ENCODE measurements around the gene KCNIP1.

The KCNIP1 gene

DNA sequence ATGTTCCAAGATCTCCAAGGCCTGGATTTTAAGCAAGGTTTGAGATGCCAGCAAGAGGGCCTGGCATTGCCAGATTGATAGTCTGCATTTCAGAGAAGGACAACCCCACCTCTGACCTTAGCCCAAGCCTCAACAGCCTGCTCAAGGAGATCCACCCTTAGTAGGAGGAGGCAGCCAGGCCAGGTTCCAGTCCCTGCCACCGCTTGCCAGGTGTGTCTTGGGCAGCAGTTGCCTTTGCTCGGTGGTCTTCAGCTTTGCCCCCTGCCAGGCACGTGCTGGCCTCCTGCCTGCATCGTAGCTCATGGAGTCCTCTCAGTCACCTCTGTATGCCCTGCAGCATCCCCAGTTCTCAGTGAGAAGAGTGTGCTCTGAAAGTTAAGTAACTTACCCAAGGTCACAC is 134.2 kb downstream of the KCNIP1 start:
- H3K27ac ChIP-seq (ENCODE audit: insufficient read depth, low read length, poor library complexity, severe bottlenecking), result no peak overlapping the region
- no peak overlapping the region for H3K4me3 ChIP-seq (ENCODE audit: insufficient read depth, low read depth, low read length, poor library complexity, severe bottlenecking)
- DNase-seq, result no peak
- no peaks in the 10 kb centered on the region for H3K36me3 ChIP-seq (ENCODE audit: control insufficient read depth, insufficient read depth, low read length)
- H3K27me3 ChIP-seq (replicated peaks; ENCODE audit: control insufficient read depth, insufficient read depth, low read length, poor library complexity, severe bottlenecking), result peaks cover 4% of the 10 kb centered on the region
- H3K4me1 ChIP-seq (ENCODE audit: control insufficient read depth, insufficient read depth, low read length, poor library complexity, severe bottlenecking), result peaks cover 7% of the 10 kb centered on the region
- H3K9me3 ChIP-seq (ENCODE audit: control insufficient read depth, low read length), result no peaks in the 10 kb centered on the region

DNA sequence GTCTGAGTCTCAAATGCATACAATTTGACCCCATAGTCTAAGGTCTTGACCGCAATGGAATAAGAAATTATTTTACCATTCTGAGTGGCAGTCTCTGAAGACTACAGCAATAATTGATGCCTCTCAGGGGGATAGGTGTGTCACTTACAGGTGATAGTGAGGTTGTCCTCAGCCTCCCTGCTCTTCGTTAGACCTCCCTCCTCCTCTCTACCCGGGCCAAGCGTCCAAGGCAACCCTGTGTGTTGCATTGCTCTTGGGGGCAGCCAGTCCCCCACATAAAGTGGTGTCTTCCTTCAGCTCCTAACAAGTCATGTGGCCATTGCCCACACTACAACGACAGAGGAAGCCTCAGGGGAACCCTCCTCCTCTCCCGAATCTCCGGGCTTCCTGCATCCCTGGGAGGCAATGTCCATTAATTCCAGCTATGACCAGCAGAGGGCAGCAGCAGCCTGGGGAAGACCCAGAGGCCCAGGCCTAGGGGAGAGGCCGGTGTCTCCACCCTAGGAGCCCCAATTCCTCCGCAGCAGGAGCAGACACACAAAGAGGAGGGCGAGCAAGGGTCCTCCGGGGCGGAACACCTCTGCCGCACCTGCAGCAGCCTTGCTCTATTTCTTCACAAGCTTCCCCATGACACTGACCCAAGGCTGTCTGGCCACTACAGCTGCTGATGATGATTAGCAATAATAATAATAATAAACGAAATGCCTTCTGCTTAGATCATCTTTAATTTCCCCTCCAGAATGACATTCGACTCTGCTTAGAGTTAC is 134.8 kb downstream of the KCNIP1 start:
- H3K27me3 ChIP-seq (replicated peaks; ENCODE audit: control insufficient read depth, insufficient read depth, low read length, poor library complexity, severe bottlenecking), result peaks cover 4% of the 10 kb centered on the region
- no peak overlapping the region for H3K27ac ChIP-seq (ENCODE audit: insufficient read depth, low read length, poor library complexity, severe bottlenecking)
- DNase-seq, result peak in 2 of 3 donors; percentile 13 to 24
- no peaks in the 10 kb centered on the region for H3K9me3 ChIP-seq (ENCODE audit: control insufficient read depth, low read length)
- no peak overlapping the region for H3K4me3 ChIP-seq (ENCODE audit: insufficient read depth, low read depth, low read length, poor library complexity, severe bottlenecking)
- peaks cover 7% of the 10 kb centered on the region for H3K4me1 ChIP-seq (ENCODE audit: control insufficient read depth, insufficient read depth, low read length, poor library complexity, severe bottlenecking)
- H3K36me3 ChIP-seq (ENCODE audit: control insufficient read depth, insufficient read depth, low read length), result no peaks in the 10 kb centered on the region

DNA sequence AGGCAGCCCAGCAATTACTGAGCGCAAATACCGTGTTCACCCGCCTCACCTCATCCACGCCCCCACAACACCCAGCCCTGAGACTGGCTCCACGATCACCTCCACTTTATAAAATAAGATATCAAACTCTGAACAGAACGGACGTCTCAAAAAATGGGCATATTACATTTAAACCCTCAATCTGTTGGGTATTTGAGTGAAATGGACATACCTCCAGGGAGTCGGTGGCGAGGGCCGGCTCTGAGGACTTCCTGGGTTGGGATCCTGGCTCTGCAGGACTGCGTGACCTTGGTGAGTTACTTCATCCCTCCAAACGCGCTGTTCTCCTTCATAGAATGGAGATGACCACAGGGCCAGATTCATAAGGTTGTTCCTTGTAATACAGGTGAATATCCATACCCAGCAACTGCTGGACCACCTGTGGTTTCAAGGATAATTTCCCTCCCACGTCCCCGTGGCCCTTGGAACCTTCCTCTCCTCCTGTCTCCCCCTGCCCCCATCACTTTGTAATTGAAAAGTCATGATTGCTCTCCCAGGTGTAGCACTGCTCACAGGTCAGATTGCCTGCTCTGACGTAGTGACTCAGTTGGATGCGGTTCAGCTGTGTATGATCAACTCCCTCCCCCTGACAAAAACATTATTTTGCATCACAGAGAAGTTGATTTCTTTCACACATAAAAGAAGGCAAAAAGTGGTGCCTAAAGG is 135.6 kb downstream of the KCNIP1 start:
- no peak for DNase-seq
- H3K27me3 ChIP-seq (replicated peaks; ENCODE audit: control insufficient read depth, insufficient read depth, low read length, poor library complexity, severe bottlenecking), result peaks cover 4% of the 10 kb centered on the region
- no peak overlapping the region for H3K27ac ChIP-seq (ENCODE audit: insufficient read depth, low read length, poor library complexity, severe bottlenecking)
- H3K9me3 ChIP-seq (ENCODE audit: control insufficient read depth, low read length), result no peaks in the 10 kb centered on the region
- no peaks in the 10 kb centered on the region for H3K36me3 ChIP-seq (ENCODE audit: control insufficient read depth, insufficient read depth, low read length)
- no peaks in the 10 kb centered on the region for H3K4me1 ChIP-seq (ENCODE audit: control insufficient read depth, insufficient read depth, low read length, poor library complexity, severe bottlenecking)
- H3K4me3 ChIP-seq (ENCODE audit: insufficient read depth, low read depth, low read length, poor library complexity, severe bottlenecking), result no peak overlapping the region

DNA sequence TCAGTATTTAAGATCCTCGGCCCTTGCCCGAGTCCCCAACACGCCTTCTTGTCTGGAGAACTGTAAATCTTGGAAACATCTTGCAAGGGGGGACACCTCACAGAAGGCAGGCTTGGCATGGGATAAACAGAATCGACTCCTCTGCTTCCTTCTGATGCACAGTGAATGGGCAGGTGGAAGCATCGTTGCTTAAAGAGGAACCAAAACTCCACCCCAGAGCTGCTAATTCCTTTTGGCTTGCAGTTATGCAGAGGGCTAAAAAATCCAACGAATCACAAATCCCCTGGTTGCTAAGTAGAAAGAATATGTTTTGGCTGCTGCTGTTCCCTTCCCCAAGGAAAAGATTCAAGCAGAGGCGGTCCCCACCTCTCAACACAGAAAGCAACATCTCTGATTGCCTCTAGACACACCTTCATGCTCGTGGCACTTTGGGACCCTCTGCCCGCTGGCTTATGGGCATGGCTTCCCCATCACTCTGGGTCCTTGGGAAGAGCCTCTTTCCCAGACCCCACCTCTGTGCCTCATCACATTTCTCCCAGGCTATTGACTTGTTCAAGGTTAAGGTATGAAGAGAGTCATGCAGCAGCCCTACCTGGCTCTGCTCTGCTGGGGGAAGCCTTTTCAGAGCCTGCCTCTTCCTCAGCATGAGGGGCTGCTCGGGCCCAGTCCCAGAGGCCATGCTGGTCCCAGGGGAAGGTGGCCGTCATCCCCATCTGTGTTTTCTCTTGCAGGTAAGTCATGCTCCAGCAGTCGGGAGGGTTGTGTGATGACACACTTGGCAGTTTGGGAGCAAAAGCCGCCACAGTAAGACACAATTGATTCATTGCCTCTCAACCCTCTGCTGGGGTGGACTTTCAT is 137.1 kb downstream of the KCNIP1 start:
- peaks cover 4% of the 10 kb centered on the region for H3K27me3 ChIP-seq (replicated peaks; ENCODE audit: control insufficient read depth, insufficient read depth, low read length, poor library complexity, severe bottlenecking)
- no peak for DNase-seq
- H3K9me3 ChIP-seq (ENCODE audit: control insufficient read depth, low read length), result no peaks in the 10 kb centered on the region
- H3K4me1 ChIP-seq (ENCODE audit: control insufficient read depth, insufficient read depth, low read length, poor library complexity, severe bottlenecking), result no peaks in the 10 kb centered on the region
- H3K36me3 ChIP-seq (ENCODE audit: control insufficient read depth, insufficient read depth, low read length), result no peaks in the 10 kb centered on the region
- no peak overlapping the region for H3K4me3 ChIP-seq (ENCODE audit: insufficient read depth, low read depth, low read length, poor library complexity, severe bottlenecking)
- H3K27ac ChIP-seq (ENCODE audit: insufficient read depth, low read length, poor library complexity, severe bottlenecking), result no peak overlapping the region

DNA sequence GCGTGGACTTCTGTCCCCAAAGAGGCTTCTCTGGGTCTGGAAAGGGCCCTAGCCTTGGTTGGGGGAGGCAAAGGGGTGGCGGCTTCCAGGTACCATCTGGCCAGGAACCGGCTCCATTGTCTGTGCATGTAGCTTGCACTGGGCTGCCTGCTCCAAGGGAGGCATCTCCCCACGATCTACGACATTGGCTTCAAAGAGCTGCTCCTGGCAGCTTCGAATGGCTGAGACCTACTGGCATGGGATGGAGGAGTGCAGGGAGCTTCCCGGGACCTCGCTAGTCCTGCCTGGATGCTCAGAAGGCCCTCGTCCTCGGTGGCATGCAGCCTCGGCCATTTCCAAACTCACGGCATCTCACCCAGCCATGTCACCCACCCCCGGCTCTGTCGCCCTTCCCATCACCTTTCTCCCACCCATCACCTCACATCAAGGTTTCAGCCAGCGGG is 137.8 kb downstream of the KCNIP1 start:
- H3K27me3 ChIP-seq (replicated peaks; ENCODE audit: control insufficient read depth, insufficient read depth, low read length, poor library complexity, severe bottlenecking), result peaks cover 4% of the 10 kb centered on the region

DNA sequence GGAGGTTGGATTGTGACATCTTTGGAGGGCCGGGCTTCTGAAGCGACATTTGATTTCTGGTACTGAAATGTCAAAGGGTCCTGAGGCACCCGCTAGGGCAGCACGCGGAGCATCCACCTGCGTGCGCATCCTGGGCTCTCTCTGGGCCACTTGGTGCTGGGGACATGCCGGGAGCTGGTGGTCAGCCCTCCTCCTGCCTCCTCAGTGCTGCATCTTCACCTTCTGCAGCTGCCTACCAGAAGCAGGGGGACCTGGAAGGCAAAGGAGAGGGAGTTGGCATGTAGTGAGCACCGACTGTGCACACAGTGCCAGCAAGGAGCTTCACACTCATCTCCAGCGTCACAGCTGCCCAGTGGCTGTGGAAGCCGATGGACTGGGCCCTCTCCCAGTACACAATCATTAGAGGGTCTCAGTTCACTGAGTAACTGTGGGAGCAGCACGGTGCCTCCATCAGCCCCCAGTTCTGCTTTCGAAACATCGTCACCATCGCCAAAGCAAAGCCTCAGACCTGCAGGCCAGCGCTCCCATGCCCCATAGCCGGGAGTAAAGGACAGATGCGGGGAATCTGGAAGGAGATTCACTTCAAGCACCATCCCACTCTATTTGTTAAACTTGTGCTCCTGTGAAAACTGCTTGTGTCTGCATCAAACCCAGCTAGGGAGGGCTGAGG is 138.4 kb downstream of the KCNIP1 start:
- no peak overlapping the region for H3K4me3 ChIP-seq (ENCODE audit: insufficient read depth, low read depth, low read length, poor library complexity, severe bottlenecking)
- no peaks in the 10 kb centered on the region for H3K36me3 ChIP-seq (ENCODE audit: control insufficient read depth, insufficient read depth, low read length)
- H3K27ac ChIP-seq (ENCODE audit: insufficient read depth, low read length, poor library complexity, severe bottlenecking), result no peak overlapping the region
- DNase-seq, result no peak
- H3K9me3 ChIP-seq (ENCODE audit: control insufficient read depth, low read length), result no peaks in the 10 kb centered on the region
- H3K4me1 ChIP-seq (ENCODE audit: control insufficient read depth, insufficient read depth, low read length, poor library complexity, severe bottlenecking), result no peaks in the 10 kb centered on the region
- H3K27me3 ChIP-seq (replicated peaks; ENCODE audit: control insufficient read depth, insufficient read depth, low read length, poor library complexity, severe bottlenecking), result peaks cover 4% of the 10 kb centered on the region

More for the DNA sequence above, 137.8 kb downstream of the KCNIP1 start:
- DNase-seq, result no peak
- Histone ChIP-seq H3K36me3 (ENCODE audit: control insufficient read depth, insufficient read depth, low read length) (no peaks in the 10 kb centered on the region), H3K9me3 (ENCODE audit: control insufficient read depth, low read length) (no peaks in the 10 kb centered on the region), H3K27ac (ENCODE audit: insufficient read depth, low read length, poor library complexity, severe bottlenecking) (no peak overlapping the region), H3K4me3 (ENCODE audit: insufficient read depth, low read depth, low read length, poor library complexity, severe bottlenecking) (no peak overlapping the region), H3K4me1 (ENCODE audit: control insufficient read depth, insufficient read depth, low read length, poor library complexity, severe bottlenecking) (no peaks in the 10 kb centered on the region)

DNA sequence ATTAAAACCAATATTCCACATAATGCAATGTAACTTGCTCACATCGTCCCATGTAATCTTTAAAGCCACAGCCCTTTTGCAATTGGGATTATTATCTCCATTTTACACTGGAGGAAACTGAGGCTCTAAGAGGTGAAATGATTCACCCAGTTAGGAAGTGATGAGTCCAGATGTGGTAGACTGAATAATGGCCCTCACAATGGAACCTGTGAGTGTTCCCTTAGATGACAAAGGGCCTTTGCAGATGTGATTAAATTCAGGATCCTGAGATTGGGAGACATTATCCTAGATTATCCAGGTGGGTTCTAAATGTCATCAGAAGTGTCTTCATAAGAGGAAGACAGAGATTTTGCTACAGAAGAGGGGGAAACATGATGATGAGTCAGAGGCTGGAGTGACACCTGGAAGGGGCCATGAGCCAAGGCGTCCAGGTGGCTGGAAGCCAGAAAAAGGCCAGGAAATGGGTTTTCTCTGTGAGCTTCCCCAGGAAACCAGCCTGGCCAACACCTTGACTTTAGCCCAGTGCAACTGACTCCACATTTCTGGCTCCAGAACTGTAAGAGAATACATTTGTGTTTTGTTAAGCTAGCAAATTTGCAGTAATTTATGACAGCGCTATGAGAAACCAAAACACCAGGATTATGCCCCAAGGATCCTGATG is 139.1 kb downstream of the KCNIP1 start:
- peaks cover 4% of the 10 kb centered on the region for H3K27me3 ChIP-seq (replicated peaks; ENCODE audit: control insufficient read depth, insufficient read depth, low read length, poor library complexity, severe bottlenecking)
- no peaks in the 10 kb centered on the region for H3K36me3 ChIP-seq (ENCODE audit: control insufficient read depth, insufficient read depth, low read length)
- no peaks in the 10 kb centered on the region for H3K4me1 ChIP-seq (ENCODE audit: control insufficient read depth, insufficient read depth, low read length, poor library complexity, severe bottlenecking)
- H3K4me3 ChIP-seq (ENCODE audit: insufficient read depth, low read depth, low read length, poor library complexity, severe bottlenecking), result no peak overlapping the region
- no peak for DNase-seq
- H3K27ac ChIP-seq (ENCODE audit: insufficient read depth, low read length, poor library complexity, severe bottlenecking), result no peak overlapping the region
- no peaks in the 10 kb centered on the region for H3K9me3 ChIP-seq (ENCODE audit: control insufficient read depth, low read length)

DNA sequence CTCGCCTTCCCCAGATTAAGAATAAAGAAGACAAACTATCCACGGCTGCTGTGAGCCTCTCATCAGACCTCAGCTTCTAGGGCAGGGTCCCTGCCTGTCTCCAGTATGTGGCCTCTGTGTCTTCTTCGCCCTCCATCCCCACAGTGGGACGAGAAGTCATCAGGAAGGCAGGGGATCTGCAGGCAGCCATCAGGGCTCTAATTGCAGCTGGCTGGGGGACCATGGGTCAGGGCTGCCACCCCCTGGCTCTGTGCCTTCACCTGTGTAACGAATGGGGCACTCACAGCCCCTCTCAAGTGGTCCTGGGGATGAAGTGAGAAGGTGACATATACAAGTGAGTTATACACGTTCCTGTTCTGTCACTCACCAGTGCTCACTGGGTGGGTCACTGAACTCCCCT is 139.8 kb downstream of the KCNIP1 start:
- Histone ChIP-seq H3K4me1 (ENCODE audit: control insufficient read depth, insufficient read depth, low read length, poor library complexity, severe bottlenecking) (no peaks in the 10 kb centered on the region), H3K27ac (ENCODE audit: insufficient read depth, low read length, poor library complexity, severe bottlenecking) (no peak overlapping the region), H3K4me3 (ENCODE audit: insufficient read depth, low read depth, low read length, poor library complexity, severe bottlenecking) (no peak overlapping the region), H3K27me3 (replicated peaks; ENCODE audit: control insufficient read depth, insufficient read depth, low read length, poor library complexity, severe bottlenecking) (no peaks in the 10 kb centered on the region), H3K9me3 (ENCODE audit: control insufficient read depth, low read length) (no peaks in the 10 kb centered on the region), H3K36me3 (ENCODE audit: control insufficient read depth, insufficient read depth, low read length) (no peaks in the 10 kb centered on the region)
- DNase-seq, result no peak

DNA sequence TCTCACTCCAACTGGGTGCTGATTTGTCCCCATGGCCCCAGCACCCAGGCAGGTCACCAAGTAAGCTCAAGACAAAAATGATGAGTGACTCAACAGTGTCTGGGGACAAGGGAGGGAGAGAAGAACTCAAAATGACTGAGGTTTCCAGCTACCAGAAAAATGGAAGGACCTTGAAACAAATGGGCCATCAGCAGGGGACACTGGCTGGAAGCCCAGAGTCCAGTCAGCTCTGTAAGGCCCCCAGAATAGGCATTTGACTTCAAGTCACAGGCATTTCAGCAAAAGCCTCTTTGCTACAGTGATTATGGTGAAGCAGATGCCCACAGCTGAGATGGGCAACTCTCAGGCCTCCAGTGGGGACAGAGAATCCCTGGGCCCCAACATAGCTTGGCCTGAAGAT is 140.7 kb downstream of the KCNIP1 start:
- Histone ChIP-seq H3K27ac (ENCODE audit: insufficient read depth, low read length, poor library complexity, severe bottlenecking) (no peak overlapping the region), H3K36me3 (ENCODE audit: control insufficient read depth, insufficient read depth, low read length) (no peaks in the 10 kb centered on the region), H3K4me1 (ENCODE audit: control insufficient read depth, insufficient read depth, low read length, poor library complexity, severe bottlenecking) (no peaks in the 10 kb centered on the region), H3K9me3 (ENCODE audit: control insufficient read depth, low read length) (no peaks in the 10 kb centered on the region), H3K27me3 (replicated peaks; ENCODE audit: control insufficient read depth, insufficient read depth, low read length, poor library complexity, severe bottlenecking) (no peaks in the 10 kb centered on the region), H3K4me3 (ENCODE audit: insufficient read depth, low read depth, low read length, poor library complexity, severe bottlenecking) (no peak overlapping the region)
- no peak for DNase-seq
